ENCODE results near the gene CEP290.

The CEP290 gene

GRCh38 chr12:88132392-88132791, 9.5 kb downstream of the CEP290 start:
- TF ChIP-seq, protein P1, sequence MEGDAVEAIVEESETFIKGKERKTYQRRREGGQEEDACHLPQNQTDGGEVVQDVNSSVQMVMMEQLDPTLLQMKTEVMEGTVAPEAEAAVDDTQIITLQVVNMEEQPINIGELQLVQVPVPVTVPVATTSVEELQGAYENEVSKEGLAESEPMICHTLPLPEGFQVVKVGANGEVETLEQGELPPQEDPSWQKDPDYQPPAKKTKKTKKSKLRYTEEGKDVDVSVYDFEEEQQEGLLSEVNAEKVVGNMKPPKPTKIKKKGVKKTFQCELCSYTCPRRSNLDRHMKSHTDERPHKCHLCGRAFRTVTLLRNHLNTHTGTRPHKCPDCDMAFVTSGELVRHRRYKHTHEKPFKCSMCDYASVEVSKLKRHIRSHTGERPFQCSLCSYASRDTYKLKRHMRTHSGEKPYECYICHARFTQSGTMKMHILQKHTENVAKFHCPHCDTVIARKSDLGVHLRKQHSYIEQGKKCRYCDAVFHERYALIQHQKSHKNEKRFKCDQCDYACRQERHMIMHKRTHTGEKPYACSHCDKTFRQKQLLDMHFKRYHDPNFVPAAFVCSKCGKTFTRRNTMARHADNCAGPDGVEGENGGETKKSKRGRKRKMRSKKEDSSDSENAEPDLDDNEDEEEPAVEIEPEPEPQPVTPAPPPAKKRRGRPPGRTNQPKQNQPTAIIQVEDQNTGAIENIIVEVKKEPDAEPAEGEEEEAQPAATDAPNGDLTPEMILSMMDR (IDR thresholded peaks at IDR 0.05; ENCODE audit: borderline replicate concordance, control extremely low read depth, extremely low read depth, insufficient read depth, missing control alignments): no peak
- no peak for DNase-seq (ENCODE audit: low spot score)
- in situ Hi-C loops (cut with MboI; ENCODE audit: low sequenced_read_pairs, unreplicated experiment): no loop called here

GRCh38 chr12:88127855-88128254, 14.0 kb downstream of the CEP290 start:
- in situ Hi-C loops (cut with MboI; ENCODE audit: low sequenced_read_pairs, unreplicated experiment): no loop called here
- TF ChIP-seq, protein P1 (IDR thresholded peaks at IDR 0.05; ENCODE audit: borderline replicate concordance, control extremely low read depth, extremely low read depth, insufficient read depth, missing control alignments): no peak
- no peak for DNase-seq (ENCODE audit: low spot score)

DNA sequence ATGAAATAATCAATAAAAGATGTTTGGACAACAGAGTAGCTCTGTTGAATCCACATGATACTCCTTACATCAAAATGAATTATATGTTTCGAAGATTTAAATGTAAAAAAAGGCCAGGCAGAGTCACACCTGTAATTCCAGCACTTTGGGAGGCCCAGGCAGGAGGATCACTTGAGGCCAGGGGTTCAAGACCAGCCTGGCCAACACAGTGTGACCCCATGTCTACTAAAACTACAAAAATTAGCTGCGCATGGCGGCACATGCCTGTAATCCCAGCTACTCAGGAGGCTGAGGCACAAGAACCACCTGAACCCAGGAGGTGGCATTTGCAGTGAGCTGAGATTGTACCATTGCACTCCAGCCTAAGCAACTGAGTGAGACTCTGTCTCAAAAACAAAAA, 14.8 kb downstream of the CEP290 start:
- TF ChIP-seq, protein P1 (IDR thresholded peaks at IDR 0.05; ENCODE audit: borderline replicate concordance, control extremely low read depth, extremely low read depth, insufficient read depth, missing control alignments): no peak
- in situ Hi-C loops (cut with MboI; ENCODE audit: low sequenced_read_pairs, unreplicated experiment): no loop called here
- no peak for DNase-seq (ENCODE audit: low spot score)

DNA sequence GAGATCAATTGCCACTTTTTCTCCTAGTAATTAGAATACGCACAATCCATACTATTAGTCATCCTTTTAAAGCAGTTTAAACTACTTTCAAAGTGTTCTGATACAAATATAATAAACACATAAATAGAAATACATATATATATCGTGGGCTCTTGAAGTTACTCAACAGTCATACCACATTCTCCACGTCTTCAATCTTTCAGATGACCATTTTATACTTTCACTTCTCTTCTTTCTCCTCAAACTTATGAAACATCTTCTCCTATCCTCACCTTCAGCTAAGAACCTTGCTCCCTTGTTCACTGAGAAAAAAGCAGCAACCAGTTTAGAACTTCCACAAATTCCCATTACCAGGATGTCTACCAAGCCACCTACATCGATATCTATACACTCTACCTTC, 19.2 kb downstream of the CEP290 start:
- TF ChIP-seq, protein P1 (IDR thresholded peaks at IDR 0.05; ENCODE audit: borderline replicate concordance, control extremely low read depth, extremely low read depth, insufficient read depth, missing control alignments): no peak
- no peak for DNase-seq (ENCODE audit: low spot score)
- in situ Hi-C loops (cut with MboI; ENCODE audit: low sequenced_read_pairs, unreplicated experiment): no loop called here

GRCh38 chr12:88113871-88114270, 28.0 kb downstream of the CEP290 start:
- in situ Hi-C loops (cut with MboI; ENCODE audit: low sequenced_read_pairs, unreplicated experiment): no loop called here
- TF ChIP-seq, protein P1 (IDR thresholded peaks at IDR 0.05; ENCODE audit: borderline replicate concordance, control extremely low read depth, extremely low read depth, insufficient read depth, missing control alignments): no peak
- no peak for DNase-seq (ENCODE audit: low spot score)

GRCh38 chr12:88111074-88111652, 30.7 kb downstream of the CEP290 start:
- DNase-seq (ENCODE audit: low spot score): peak; percentile 16
- TF ChIP-seq, protein P1 (IDR thresholded peaks at IDR 0.05; ENCODE audit: borderline replicate concordance, control extremely low read depth, extremely low read depth, insufficient read depth, missing control alignments): peak; percentile 24
- in situ Hi-C loops (cut with MboI; ENCODE audit: low sequenced_read_pairs, unreplicated experiment): no loop called here
